Neural progenitor cell (in vitro differentiated cells): ENCODE measurements around the gene NLRP6.

Source experiments
- CTCF ChIP-seq: fragments of 200-600 bp; sonication (generic); IDR thresholded peaks from 2 replicates; pipeline ENCODE4 v1.5.1; 2017; ENCODE audit warnings: antibody characterized with exemption, mild to moderate bottlenecking
- EZH2 ChIP-seq: fragments of 200-600 bp; sonication (generic); IDR thresholded peaks from 2 replicates; pipeline ENCODE4 v1.6.1; 2017; ENCODE audit warnings: antibody characterized with exemption, mild to moderate bottlenecking, moderate library complexity
- EZH2phosphoT487 ChIP-seq: fragments of 200-600 bp; sonication (generic); IDR thresholded peaks from 2 replicates; pipeline ENCODE4 v1.6.1; 2017; ENCODE audit warnings: antibody characterized with exemption

DNA sequence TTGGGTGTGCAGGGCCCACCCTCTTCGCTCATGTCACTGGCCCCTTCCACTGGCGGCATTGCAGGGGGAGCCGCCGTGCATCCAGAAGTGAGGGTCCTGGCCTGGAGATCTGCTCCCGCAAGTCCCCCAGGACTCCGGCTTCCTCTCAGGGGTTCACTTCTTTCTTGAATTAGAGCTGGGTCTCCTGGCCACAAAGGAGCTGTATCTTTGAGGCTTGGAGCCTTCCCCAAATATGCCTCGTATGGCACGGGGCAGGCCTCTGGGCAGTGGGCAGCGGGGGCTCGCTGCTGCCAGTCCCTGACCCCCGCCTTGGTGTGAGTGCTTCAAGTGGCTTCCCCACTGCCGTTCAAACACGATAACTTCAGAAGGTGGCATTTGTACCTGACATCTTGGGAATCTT is 49.8 kb downstream of the NLRP6 start:
- TF ChIP-seq EZH2 (no peak), CTCF (no peak), EZH2phosphoT487 (no peak)
